ENCODE data around the gene USP1. TPM values are rescaled to one million over a fixed set of nuclear protein-coding genes. Genes with fewer than 3 reads are reported as not detected.
A peak's percentile ranks its signal among the peaks of the same experiment; 100 is the strongest.

The USP1 gene
- total RNA-seq, 2 experiments from 2014 or later = 68.4 to 69.7 TPM

DNA sequence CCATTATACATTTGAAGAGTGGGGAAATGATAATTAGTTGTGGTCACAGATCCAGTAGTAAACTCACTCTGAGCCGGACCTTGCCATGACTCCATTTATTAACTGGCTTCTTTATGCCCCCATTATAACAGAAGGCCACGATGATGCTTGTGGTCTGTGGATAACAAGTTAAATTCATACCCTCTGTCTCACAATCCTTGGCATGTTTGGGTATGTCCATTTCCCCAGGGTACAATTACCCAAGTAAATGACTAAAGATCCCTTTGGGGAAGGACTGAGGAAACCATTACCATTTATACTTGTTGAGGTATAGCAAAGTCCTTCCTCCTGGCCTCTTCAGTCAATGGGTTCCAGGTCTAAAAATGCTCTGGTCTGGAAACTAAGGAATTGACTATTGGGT is 7.3 kb upstream of the USP1 start:
- ChIA-PET POLR2A (no interaction called here), CTCF (no interaction called here)
- H3K27ac Mint-ChIP-seq = no peak overlapping the region
- H3K4me1 Mint-ChIP-seq (ENCODE audit: low read depth) = no peaks in the 10 kb centered on the region
- no peaks in the 10 kb centered on the region for H3K9me3 Mint-ChIP-seq
- H3K36me3 Mint-ChIP-seq = no peaks in the 10 kb centered on the region
- no peak overlapping the region for H3K4me3 Mint-ChIP-seq
- H3K27me3 Mint-ChIP-seq = no peaks in the 10 kb centered on the region
- intact Hi-C loops (cut with micrococcal nuclease) = no loop called here
- no peak for DNase-seq

DNA sequence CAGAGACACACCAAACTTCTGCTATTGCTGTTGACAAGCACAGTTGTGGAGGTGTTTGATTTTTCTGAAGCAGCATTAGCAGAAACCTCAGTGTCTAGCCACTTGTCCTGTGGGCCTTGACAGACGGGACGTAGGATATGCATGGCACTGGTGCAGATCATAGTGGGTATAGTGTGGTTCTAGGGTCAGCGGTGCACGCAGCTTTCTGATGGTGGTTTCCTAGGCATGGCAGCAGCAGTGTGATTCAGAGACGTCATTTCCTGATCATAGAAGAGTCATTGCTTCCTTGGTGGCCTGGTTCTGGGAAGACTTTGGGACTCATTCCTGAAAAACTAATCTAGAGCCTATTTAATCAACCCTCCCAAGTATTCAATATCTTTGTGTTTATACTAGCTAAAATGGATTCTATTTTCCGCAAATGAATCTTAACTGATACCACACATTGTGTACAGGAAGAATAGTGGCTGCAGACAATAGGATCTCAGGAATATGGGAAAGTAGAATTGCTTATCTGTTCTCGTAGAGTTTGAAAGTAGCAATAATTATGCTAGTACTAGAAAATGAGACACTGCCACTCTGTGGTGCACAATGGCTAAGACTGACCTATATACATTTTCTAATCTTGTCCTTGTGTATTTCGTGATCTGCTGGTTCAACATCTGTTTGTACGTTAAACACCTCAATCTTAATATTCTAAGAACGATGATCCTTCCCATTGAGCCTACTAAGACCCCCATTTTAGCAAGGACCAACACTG is 2.8 kb upstream of the USP1 start:
- no peak overlapping the region for H3K4me3 Mint-ChIP-seq
- H3K27ac Mint-ChIP-seq = peak overlapping the region; percentile 18
- H3K27me3 Mint-ChIP-seq = no peaks in the 10 kb centered on the region
- ChIA-PET CTCF (interaction anchor here (0.6 to 1.5 kb wide), 2 partner anchors 27 to 258 kb away, joined by 3 to 5 read pairs; no protein-coding TSS in a partner anchor), POLR2A (no interaction called here)
- H3K36me3 Mint-ChIP-seq = peaks cover 7% of the 10 kb centered on the region
- H3K4me1 Mint-ChIP-seq (ENCODE audit: low read depth) = peaks cover 10% of the 10 kb centered on the region
- H3K9me3 Mint-ChIP-seq = no peaks in the 10 kb centered on the region
- intact Hi-C loops (cut with micrococcal nuclease) = no loop called here
- DNase-seq = no peak

DNA sequence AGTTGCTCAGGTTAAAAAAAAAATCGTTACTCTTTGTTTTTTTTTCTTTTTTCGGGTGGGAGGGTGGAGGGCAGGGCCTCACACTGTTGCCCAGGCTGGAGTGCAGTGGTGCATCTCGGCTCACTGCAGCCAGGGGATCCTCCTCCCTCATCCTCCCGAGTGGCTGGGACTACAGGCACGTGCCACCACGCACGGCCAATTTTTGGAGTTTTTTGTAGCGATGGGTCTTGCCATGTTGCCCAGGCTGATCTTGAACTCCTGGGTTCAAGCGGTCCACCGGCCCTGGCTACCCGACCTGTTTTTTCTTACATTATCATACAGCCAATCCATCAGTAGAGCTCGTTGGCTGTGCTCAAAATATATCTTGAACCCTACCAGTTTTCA is 2.2 kb upstream of the USP1 start:
- peaks cover 7% of the 10 kb centered on the region for H3K36me3 Mint-ChIP-seq
- ChIA-PET POLR2A (interaction anchor here (1.6 kb wide), 1 partner anchor 254 kb away, joined by 4 read pairs; the partner anchor contains the start of gene DOCK7), CTCF (interaction anchor here (0.8 to 1.5 kb wide), 2 partner anchors 10 to 259 kb away, joined by 4 to 5 read pairs; no protein-coding TSS in a partner anchor)
- intact Hi-C loops (cut with micrococcal nuclease) = loop anchor here (5.0 kb wide), 3 partner anchors 888 to 1357 kb away; partner anchors contain the start of genes FOXD3 and PGM1
- peak overlapping the region; percentile 18 for H3K27ac Mint-ChIP-seq
- no peak for DNase-seq
- peaks cover 10% of the 10 kb centered on the region for H3K4me1 Mint-ChIP-seq (ENCODE audit: low read depth)
- H3K27me3 Mint-ChIP-seq = no peaks in the 10 kb centered on the region
- peak overlapping the region; percentile 97 for H3K4me3 Mint-ChIP-seq
- no peaks in the 10 kb centered on the region for H3K9me3 Mint-ChIP-seq

DNA sequence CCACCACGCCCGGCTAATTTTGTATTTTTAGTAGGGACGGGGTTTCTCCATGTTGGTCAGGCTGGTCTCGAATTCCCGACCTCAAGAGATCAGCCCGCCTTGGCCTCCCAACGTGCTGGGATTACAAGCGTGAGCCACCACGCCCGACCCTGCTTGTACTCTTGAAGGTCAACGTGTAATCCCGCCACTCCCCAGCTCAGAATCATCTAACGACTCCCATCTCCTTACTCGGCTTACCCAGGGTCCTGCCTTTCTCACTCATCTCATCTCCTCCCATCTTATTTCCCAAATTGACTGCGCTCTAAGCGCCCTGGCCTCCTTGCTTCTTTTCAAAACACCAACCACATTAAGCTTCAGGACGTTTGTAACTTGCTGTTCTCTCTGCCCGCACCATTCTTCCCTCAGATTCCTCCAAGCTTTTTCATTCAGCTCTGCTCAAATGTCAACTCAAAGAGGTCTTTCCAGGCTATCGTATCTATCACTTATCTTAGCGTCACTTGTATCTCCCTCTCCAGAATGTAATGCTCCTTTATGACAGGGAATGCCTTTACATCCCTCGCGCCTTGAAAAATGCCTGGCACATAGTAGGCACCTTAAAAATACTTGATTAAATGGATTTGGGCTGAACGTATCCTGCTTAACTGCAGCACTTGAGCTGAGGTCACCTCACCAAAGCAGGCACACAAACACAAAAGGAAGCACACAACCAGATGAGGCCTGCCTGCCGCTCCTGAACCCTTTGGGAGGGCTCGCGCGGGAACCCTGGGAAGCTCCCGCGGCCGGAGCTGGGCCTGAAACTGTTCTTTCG is 1.4 kb upstream of the USP1 start:
- peak overlapping the region; percentile 97 for H3K4me3 Mint-ChIP-seq
- intact Hi-C loops (cut with micrococcal nuclease) = loop anchor here (1.0 to 5.0 kb wide), 9 partner anchors 163 to 1358 kb away; partner anchors contain the start of genes ALG6, ATG4C, DOCK7 and EFCAB7
- peaks cover 17% of the 10 kb centered on the region for H3K4me1 Mint-ChIP-seq (ENCODE audit: low read depth)
- H3K36me3 Mint-ChIP-seq = peaks cover 12% of the 10 kb centered on the region
- no peak for DNase-seq
- H3K27ac Mint-ChIP-seq = peak overlapping the region; percentile 99
- H3K9me3 Mint-ChIP-seq = no peaks in the 10 kb centered on the region
- CTCF ChIA-PET = interaction anchor here (0.8 to 1.5 kb wide), 3 partner anchors 11 to 260 kb away, joined by 4 to 5 read pairs (median 4); no protein-coding TSS in a partner anchor
- no peaks in the 10 kb centered on the region for H3K27me3 Mint-ChIP-seq
- POLR2A ChIA-PET = interaction anchor here (0.6 to 1.6 kb wide), 4 partner anchors 253 to 713 kb away, joined by 3 to 5 read pairs (median 4); partner anchors contain the start of genes ATG4C and DOCK7

DNA sequence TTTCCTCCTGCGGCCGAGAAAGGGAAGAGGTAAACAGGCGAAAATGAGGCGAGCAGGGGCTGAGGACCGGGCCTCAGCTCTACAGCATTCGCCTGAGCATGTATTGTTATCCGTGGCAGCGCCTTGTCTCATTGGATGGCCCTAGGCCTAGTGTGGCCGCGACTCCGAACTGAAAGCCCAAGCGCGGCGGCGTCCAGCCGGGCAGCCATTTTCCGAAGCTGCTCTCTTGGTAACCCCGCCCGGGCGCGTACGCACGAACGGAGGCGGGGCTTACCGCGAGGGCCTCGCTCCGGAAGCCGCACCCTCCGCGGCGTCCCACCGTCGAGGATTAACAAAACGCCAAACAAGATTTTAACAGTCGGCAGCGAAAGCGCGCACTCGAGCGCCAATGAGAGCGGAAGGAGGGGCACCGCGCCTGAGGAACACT is 797 bp upstream of the USP1 start:
- Mint-ChIP-seq H3K36me3 (peaks cover 16% of the 10 kb centered on the region), H3K27ac (peak overlapping the region; percentile 99), H3K4me3 (peak overlapping the region; percentile 97), H3K27me3 (no peaks in the 10 kb centered on the region), H3K4me1 (ENCODE audit: low read depth) (peaks cover 22% of the 10 kb centered on the region), H3K9me3 (no peaks in the 10 kb centered on the region)
- POLR2A ChIA-PET = interaction anchor here (0.6 to 2.0 kb wide), 6 partner anchors 13 to 714 kb away, joined by 3 to 7 read pairs (median 4); partner anchors contain the start of genes ATG4C and DOCK7
- CTCF ChIA-PET = interaction anchor here (1.0 kb wide), 1 partner anchor 72 kb away, joined by 4 read pairs; no protein-coding TSS in a partner anchor
- intact Hi-C loops (cut with micrococcal nuclease) = loop anchor here (1.0 to 5.0 kb wide), 9 partner anchors 164 to 1359 kb away; partner anchors contain the start of genes ALG6, ATG4C, DOCK7 and EFCAB7
- DNase-seq = no peak

DNA sequence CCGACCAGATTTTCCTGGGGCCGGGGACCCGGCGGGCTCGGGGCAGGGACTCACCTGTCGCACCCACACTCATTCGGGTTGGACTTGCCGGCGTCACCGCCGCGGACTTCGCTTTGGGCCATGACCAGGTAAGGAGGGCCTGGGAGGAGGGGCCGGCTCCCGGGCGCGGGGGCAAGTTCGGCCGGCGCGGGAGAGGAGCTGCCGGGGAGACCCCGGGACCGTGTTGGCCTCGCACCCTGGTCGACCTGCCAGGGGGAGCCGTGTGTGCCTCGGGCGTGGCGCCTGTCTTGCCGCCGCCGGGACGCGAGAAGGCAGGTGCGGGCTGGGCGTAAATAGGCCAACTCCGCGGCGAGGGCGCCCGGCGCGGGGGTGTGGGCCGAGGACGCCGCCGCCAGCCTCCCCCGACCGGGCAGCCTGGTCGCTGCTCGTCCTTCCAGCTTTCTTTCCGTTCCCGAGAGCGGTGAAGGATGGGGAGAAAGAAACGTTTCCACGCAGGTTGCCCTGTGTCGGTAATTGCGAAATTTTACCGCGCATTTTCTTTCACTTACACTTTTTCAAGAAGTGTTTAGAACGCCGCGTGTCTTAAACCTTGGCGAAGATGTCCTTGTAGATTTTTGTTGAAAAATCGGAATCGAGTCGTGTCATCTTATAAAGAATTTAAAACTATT is 558 bp downstream of the USP1 start:
- peak overlapping the region; percentile 97 for H3K4me3 Mint-ChIP-seq
- no peaks in the 10 kb centered on the region for H3K27me3 Mint-ChIP-seq
- H3K36me3 Mint-ChIP-seq = peaks cover 27% of the 10 kb centered on the region
- H3K4me1 Mint-ChIP-seq (ENCODE audit: low read depth) = peaks cover 27% of the 10 kb centered on the region
- no peaks in the 10 kb centered on the region for H3K9me3 Mint-ChIP-seq
- intact Hi-C loops (cut with micrococcal nuclease) = loop anchor here (2.0 to 5.0 kb wide), 4 partner anchors 713 to 1360 kb away; partner anchors contain the start of genes FOXD3, PGM1 and TM2D1
- DNase-seq = no peak
- POLR2A ChIA-PET = interaction anchor here (0.6 to 2.0 kb wide), 3 partner anchors 10 to 981 kb away, joined by 3 to 7 read pairs (median 3); no protein-coding TSS in a partner anchor
- CTCF ChIA-PET = interaction anchor here (0.6 kb wide), 1 partner anchor 293 kb away, joined by 3 read pairs; no protein-coding TSS in a partner anchor
- peak overlapping the region; percentile 99 for H3K27ac Mint-ChIP-seq

DNA sequence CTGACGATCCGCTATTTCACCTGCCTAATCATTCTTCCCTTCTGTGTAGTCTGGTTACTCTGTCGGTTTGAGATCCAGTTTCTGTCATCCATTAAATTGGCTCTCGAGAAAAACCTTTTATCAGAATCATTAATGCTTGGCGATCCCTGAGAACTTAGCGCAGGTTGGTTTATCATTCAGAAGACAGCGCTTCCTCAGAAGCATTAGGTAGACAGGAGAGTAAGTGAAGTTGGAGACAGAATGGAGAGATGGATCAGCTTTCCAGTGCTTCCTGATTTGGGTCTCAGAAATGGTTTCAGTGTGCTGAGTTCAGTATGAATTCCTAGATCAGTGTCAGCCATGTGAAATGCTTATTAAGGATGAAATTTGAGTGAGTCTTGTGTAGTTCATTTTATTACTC is 1.3 kb downstream of the USP1 start:
- Mint-ChIP-seq H3K36me3 (peaks cover 31% of the 10 kb centered on the region), H3K27ac (peak overlapping the region; percentile 88), H3K9me3 (no peaks in the 10 kb centered on the region), H3K4me3 (peak overlapping the region; percentile 93), H3K4me1 (ENCODE audit: low read depth) (peaks cover 27% of the 10 kb centered on the region), H3K27me3 (no peaks in the 10 kb centered on the region)
- ChIA-PET POLR2A (interaction anchor here (0.6 to 0.9 kb wide), 2 partner anchors 9 to 981 kb away, joined by 3 read pairs; no protein-coding TSS in a partner anchor), CTCF (interaction anchor here (0.6 kb wide), 1 partner anchor 294 kb away, joined by 3 read pairs; no protein-coding TSS in a partner anchor)
- intact Hi-C loops (cut with micrococcal nuclease) = loop anchor here (5.0 kb wide), 3 partner anchors 884 to 1361 kb away; partner anchors contain the start of genes FOXD3 and PGM1
- no peak for DNase-seq

DNA sequence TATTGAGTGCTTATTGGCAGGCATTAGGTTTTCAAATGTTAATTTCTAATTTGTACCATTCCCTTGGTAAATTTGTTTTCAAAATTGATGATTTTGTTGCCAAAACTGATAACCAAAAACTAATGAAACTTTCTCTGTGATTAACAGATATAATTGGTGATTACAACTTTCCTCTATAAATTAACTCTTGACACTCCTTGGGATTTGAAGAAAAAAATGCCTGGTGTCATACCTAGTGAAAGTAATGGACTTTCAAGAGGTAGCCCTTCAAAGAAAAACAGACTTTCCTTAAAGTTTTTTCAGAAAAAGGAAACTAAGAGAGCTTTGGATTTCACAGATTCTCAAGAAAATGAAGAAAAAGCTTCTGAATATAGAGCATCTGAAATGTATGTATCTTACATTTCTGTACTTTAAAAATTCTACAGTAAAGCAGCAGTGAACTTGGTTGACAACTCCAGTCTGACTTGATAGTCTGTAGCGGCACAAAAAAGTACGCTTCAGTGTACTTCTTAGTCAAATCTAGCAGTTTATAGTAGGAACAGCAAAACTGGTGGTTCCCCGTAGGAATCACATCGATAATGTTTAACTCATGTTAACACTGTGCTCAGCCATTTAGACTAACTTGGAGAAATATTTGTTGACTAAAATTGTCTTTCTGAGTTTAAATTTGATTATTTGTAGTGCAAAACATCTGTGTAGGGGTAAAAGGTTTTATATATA is 3.0 kb downstream of the USP1 start:
- CTCF ChIA-PET = no interaction called here
- no peak for DNase-seq
- peaks cover 37% of the 10 kb centered on the region for H3K36me3 Mint-ChIP-seq
- POLR2A ChIA-PET = no interaction called here
- H3K4me1 Mint-ChIP-seq (ENCODE audit: low read depth) = peaks cover 32% of the 10 kb centered on the region
- H3K27me3 Mint-ChIP-seq = no peaks in the 10 kb centered on the region
- peak overlapping the region; percentile 93 for H3K4me3 Mint-ChIP-seq
- H3K9me3 Mint-ChIP-seq = no peaks in the 10 kb centered on the region
- H3K27ac Mint-ChIP-seq = no peak overlapping the region
- intact Hi-C loops (cut with micrococcal nuclease) = loop anchor here (1.0 to 5.0 kb wide), 4 partner anchors 8 to 1363 kb away; partner anchors contain the start of genes FOXD3 and PGM1

DNA sequence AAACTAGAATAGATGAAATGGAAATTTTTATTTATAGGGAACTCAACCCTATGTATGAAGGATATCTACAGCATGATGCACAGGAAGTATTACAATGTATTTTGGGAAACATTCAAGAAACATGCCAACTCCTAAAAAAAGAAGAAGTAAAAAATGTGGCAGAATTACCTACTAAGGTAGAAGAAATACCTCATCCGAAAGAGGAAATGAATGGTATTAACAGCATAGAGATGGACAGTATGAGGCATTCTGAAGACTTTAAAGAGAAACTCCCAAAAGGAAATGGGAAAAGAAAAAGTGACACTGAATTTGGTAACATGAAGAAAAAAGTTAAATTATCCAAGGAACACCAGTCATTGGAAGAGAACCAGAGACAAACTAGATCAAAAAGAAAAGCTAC is 7.9 kb downstream of the USP1 start:
- ChIA-PET CTCF (interaction anchor here (0.7 kb wide), 1 partner anchor 302 kb away, joined by 3 read pairs; no protein-coding TSS in a partner anchor), POLR2A (no interaction called here)
- Mint-ChIP-seq H3K4me1 (ENCODE audit: low read depth) (peaks cover 44% of the 10 kb centered on the region), H3K27ac (no peak overlapping the region), H3K9me3 (no peaks in the 10 kb centered on the region), H3K27me3 (no peaks in the 10 kb centered on the region), H3K4me3 (no peak overlapping the region), H3K36me3 (peaks cover 72% of the 10 kb centered on the region)
- intact Hi-C loops (cut with micrococcal nuclease) = no loop called here
- DNase-seq = no peak

DNA sequence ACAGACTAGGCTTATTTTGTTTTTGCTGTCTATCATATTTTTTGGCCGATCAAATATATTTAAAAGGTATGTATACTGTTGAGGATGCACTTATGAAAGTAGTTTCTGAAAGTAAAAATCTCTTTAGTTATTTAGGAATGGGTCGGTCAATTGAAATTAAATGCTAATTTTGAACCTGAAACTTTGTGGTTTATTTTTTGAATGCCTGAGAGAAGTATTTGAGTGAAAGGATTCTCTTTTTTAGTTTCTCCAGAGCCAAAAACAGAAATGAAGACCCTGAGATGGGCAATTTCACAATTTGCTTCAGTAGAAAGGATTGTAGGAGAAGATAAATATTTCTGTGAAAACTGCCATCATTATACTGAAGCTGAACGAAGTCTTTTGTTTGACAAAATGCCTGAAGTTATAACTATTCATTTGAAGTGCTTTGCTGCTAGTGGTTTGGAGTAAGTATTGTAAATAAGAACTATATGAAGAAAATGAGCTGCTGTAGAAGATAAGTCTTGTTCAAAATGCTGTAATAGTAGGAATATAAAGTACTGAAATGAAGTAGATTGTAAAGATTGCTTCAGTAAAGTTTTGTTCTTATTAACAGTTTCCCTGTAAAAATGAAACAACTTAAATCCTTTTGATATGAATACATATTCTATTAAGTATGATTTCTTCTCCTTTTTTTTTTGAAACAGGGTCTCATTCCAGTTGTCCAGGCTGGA is 11.5 kb downstream of the USP1 start:
- no peak for DNase-seq
- peaks cover 33% of the 10 kb centered on the region for H3K4me1 Mint-ChIP-seq (ENCODE audit: low read depth)
- no peak overlapping the region for H3K4me3 Mint-ChIP-seq
- ChIA-PET POLR2A (interaction anchor here (1.2 kb wide), 1 partner anchor 11 kb away, joined by 7 read pairs; the partner anchor contains the start of gene USP1), CTCF (no interaction called here)
- peak overlapping the region; percentile 62 for H3K27ac Mint-ChIP-seq
- intact Hi-C loops (cut with micrococcal nuclease) = loop anchor here (1.0 kb wide), 1 partner anchor 8 kb away; no protein-coding TSS in a partner anchor
- no peaks in the 10 kb centered on the region for H3K9me3 Mint-ChIP-seq
- no peaks in the 10 kb centered on the region for H3K27me3 Mint-ChIP-seq
- H3K36me3 Mint-ChIP-seq = peaks cover 68% of the 10 kb centered on the region

Measured in activated CD4-positive, alpha-beta memory T cell treated with anti-CD3 and anti-CD28 coated beads for 36 hours (primary cell).